CMK (cell line): ENCODE data around the gene USP49.
"Not testable (repeated sequence)": the region's sequence is repeated elsewhere in the genome, so short reads cannot be mapped to it uniquely, and the experiment has no call there.

Source experiments
- DNase-seq: peaks from one replicate; pipeline ENCODE4 v3.0.0-alpha.2; 2010; ENCODE audit warnings: low read depth

The USP49 gene

GRCh38 chr6:41779788-41780550 lies 115.2 kb downstream of the USP49 start, which contains the start of gene FRS3:
Gene FRS3, minus strand, starts transcription at chr6:41779900. Its CDS starts 2,913 bp downstream, at chr6:41776987.
- peak; percentile 95 for DNase-seq

DNA sequence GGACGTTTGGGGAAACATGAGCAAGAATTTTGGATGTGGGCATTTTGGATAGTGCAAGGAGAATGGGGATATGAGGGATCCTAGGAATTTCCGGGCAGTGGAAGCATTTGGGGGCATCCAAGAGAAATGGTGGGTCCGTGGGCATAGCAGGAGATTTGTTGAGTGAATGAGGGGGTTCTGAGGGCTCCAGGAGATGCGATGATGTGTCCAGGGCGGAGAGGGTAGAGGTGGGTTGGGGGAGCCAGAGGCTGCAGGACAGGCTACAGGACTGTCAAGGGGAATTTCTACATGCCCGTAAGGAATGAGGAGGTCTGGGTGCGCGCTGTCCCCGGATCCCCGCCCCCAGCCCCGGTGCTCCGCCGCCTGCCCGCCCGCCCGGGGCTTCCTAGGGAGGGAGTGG lies 115.8 kb downstream of the USP49 start:
- DNase-seq: no peak

GRCh38 chr6:41778895-41779294 lies 116.3 kb downstream of the USP49 start:
- DNase-seq: no peak

DNA sequence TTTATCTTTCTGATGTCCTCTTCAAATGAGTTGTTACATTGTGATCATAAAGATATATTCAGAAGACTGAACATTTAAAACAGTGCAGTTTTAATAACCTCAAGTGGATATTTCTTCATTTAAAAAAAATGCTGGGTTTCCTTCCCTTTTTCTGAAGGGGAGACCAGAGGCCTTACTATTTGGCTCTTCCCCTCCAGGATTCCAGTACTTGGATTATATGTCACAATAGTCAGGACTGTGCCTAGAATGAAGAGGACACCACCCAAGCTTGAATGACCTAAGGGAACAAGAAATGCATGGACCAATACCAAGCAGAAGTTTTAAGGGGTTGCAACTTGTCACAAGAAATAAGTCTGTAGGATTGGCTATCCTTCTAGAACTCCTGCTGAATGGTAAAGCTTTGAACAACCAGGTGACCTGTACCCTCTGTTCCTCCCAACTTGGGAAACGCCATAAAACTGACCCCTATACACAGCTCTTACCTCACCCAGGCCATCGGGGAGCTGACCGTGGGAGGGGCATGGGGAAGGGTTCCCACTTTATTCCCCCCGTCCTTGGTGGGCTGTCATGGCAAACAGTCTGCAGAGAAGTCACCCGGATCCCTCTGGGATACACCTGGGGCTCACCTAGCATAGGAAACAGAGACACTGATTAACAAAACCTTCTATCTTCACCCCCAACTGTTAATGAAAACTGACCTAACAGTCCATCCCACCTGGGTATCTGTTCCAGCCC lies 117.5 kb downstream of the USP49 start:
- no peak for DNase-seq

- no peak for DNase-seq
These were observed 119.8 kb downstream of the USP49 start for GRCh38 chr6:41775293-41775882.

DNA sequence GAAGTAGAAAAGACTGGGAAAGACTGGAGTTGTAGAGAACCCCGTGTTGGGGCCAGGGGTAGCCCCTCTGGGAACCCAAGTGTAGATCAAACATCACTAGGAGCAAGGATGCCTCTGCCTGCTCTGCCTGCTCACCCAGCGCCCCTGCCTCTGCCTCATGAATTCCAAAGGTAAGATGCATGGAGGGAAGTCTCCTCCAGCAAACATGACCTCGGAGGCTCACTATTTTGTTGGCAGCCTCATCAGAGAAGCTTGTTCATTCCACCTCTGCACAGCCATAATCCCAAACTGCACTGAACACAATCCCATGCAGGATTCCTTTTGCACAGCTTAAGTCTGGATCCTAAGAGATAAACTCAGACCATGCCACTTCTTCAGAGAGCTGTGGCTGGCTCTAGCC lies 120.3 kb downstream of the USP49 start:
- DNase-seq: no peak

GRCh38 chr6:41771058-41771983 lies 123.9 kb downstream of the USP49 start:
- no peak for DNase-seq

DNA sequence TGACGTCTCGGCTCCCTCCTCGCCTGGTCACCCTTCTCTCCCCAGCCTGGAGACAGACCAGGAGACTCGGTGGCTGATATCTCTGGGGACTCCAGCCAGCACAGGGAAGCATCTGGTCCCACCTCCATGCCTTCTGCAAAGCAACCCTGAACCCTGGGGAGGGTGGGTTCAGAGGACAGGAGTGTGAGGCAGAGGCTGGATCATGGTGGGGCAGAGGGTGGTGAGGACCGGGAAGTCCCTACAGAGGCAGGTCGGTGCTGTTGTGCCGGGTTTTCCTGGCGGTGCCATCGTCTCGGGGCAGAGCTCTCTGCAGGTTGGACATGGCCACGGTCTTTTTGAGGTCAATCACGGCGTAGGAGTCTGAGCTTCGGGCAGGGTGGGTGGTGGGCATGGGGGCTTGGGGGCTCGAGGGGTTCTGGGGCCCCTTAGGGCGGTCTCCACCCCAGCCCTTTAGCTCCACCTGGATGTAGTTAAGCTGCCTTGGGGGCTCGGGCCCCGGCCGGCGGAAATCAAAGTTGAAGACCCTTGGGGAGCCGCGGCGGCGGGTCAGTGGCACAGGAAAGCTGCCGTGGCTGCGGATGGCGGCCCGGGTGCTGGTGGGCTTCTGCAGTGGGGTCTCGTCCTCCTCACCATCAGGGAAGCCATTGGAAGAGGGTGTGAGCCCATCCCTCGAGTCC lies 124.7 kb downstream of the USP49 start:
- no peak for DNase-seq

- no peak for DNase-seq
These were observed 125.8 kb downstream of the USP49 start for GRCh38 chr6:41769376-41769775.

- DNase-seq: peak; percentile 49
These were observed 126.4 kb downstream of the USP49 start for GRCh38 chr6:41768545-41769308.

DNA sequence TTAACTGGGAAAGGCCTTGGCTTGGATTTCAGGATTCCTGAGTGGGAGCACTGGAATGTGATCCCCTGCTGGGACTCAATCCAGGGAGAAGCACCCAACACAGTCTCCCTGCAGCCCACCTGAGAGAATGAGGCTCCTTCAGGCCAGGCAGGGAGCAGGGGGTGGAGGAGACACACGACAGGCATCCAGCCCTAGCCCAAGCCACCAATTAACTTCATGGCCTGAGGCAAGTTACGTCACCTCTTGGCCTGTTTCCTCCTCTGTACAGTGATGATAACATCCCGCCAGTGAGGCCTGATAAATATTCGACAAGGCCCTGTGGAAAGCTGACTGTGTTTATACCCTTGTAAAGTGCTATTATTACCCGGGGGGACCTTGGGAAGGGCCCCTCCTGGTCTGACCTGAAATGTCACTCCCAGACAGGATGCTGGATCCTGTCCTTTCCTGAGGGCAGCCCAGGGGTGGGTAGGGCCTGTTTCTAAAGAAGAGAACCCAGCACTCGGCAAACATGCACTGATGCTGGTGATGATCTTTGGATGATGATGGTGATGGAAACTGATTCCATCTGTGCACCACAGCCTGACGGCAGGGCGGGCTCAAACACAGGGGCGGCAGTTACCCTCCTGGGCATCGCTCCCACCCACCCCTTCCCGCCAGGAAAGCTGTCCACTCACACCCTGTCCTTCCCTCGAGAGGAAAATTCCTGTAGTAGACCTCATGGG lies 127.9 kb downstream of the USP49 start:
- DNase-seq: peak; percentile 73

DNA sequence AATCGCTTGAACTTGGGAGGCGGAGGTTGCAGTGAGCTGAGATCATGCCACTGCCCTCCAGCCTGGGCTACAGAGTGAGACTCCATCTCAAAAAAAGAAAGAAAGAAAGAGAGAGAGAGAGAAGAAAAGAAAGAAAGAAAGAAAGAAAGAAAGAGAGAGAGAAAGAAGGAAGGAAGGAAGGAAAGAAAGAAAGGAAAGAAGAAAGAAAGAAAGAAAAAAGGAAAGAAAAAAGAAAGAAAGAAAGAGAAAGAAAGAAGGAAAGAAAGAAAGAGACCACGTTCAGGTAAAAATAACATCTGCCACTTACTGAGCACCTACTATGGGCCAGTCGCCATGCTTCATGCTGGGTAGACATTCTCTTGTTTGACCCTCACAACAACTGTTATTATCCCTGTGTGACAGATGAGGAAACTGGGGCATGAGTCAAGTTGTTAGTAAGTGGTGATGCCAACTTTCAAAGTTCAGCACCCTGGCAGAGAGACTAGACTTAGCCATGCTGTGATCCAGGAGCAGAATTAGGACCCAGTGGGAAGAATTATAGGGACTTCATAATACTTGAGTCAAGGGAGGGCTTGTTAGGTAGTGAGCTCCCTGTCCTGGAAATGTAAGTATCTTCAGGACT lies 129.0 kb downstream of the USP49 start:
- not testable (repeated sequence) for DNase-seq

- DNase-seq: no peak
These were observed 131.7 kb downstream of the USP49 start for GRCh38 chr6:41763470-41763869.

DNA sequence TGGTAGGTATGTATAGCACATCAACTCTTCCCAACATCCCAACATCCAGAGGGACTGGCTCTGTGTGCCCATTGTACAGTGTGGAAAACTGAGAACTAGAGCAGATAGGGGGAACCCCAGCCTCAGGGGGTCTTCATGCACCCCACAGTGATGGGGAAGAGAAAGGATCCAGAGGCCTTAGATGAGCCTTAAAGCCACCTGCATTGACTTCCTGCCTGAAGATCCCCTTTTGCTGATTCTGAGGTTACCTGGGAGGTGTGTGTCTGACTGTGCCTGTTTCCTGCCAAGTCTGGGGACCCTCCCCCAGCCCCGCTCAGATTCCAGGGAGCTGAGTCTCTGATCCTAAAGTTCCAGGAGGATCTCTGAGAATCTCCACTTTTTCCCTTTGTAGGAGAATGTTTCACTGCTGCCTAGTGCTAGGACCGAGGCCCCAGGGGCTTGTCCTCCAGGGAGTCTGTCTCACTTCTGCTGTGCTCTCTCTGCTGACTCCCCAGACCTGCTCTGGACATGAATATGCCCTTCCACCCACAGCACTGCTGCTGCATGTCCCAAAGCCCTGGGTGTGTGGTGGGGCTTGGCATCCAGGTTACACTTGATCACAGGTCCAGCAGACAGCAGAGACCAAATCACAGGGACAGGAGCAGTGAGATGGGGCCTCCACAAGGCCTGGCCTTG lies 135.1 kb downstream of the USP49 start:
- no peak for DNase-seq

DNA sequence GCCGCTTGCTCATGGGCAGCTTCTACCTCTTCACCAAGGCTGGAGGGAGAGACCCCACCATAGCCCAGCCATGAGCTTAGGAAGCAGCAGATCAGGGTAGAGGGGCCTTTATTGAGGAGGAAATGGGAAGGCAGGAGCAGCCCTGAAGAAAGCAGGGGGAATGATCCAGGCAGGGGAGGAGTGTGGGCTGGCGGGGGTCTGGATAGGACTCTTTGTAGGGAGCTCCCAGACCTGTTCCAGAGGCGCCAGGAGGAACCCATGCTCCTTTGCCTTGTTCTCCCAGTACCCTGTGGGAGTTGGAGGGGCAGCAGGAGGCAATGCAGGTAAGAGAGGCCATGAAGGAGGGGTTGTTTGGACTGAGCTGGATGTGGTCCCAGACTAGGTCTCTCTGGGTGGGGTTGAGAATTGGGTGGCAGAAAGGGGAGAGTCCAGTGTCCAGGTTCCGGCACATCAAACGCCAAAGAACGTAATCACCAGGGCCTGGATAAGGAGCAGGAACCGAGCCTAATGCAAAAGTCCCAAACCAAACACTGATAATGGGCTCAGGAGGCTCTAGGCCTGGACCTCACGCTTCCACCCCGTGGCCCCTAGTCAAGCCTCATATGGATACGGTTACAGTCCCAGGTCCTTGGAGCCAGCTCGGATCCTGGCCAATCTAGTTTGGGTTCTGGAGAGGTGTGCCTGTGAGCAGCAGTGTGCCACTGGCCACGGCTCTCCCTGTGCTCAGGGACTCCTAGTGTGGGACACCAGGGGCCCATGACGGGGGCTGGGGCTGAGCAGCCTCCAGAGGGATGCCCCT lies 135.9 kb downstream of the USP49 start:
- DNase-seq: no peak

- DNase-seq: no peak
These were observed 136.5 kb downstream of the USP49 start for GRCh38 chr6:41758641-41759035.

- no peak for DNase-seq
These were observed 137.1 kb downstream of the USP49 start for GRCh38 chr6:41757931-41758640.
